ENCODE data around the gene PWP1.

Gene PWP1

GRCh38 chr12:107655281-107656065, 30.1 kb upstream of the PWP1 start:
- Histone ChIP-seq H3K27ac (ENCODE audit: low read depth, low read length) (no peak overlapping the region), H3K4me1 (ENCODE audit: control insufficient read depth, insufficient read depth, low read length) (peaks cover 19% of the 10 kb centered on the region), H3K9me3 (ENCODE audit: control insufficient read depth, insufficient read depth, low read depth, low read length) (no peaks in the 10 kb centered on the region), H3K4me3 (ENCODE audit: low read depth, low read length) (no peak overlapping the region), H3K27me3 (ENCODE audit: control insufficient read depth, insufficient read depth, low read length) (no peaks in the 10 kb centered on the region), H3K36me3 (ENCODE audit: control insufficient read depth, insufficient read depth, low read length) (no peaks in the 10 kb centered on the region), H3K9ac (ENCODE audit: low read length) (no peak overlapping the region)

- Histone ChIP-seq H3K4me1 (ENCODE audit: control insufficient read depth, insufficient read depth, low read length) (peaks cover 27% of the 10 kb centered on the region), H3K36me3 (ENCODE audit: control insufficient read depth, insufficient read depth, low read length) (no peaks in the 10 kb centered on the region), H3K27me3 (ENCODE audit: control insufficient read depth, insufficient read depth, low read length) (no peaks in the 10 kb centered on the region), H3K27ac (ENCODE audit: low read depth, low read length) (no peak overlapping the region), H3K4me3 (ENCODE audit: low read depth, low read length) (no peak overlapping the region), H3K9ac (ENCODE audit: low read length) (no peak overlapping the region), H3K9me3 (ENCODE audit: control insufficient read depth, insufficient read depth, low read depth, low read length) (no peaks in the 10 kb centered on the region)
Measured at GRCh38 chr12:107656302-107656701, 29.3 kb upstream of the PWP1 start.

- peaks cover 20% of the 10 kb centered on the region for H3K4me1 ChIP-seq (ENCODE audit: control insufficient read depth, insufficient read depth, low read length)
- no peaks in the 10 kb centered on the region for H3K27me3 ChIP-seq (ENCODE audit: control insufficient read depth, insufficient read depth, low read length)
- no peak overlapping the region for H3K27ac ChIP-seq (ENCODE audit: low read depth, low read length)
- H3K36me3 ChIP-seq (ENCODE audit: control insufficient read depth, insufficient read depth, low read length): no peaks in the 10 kb centered on the region
- H3K4me3 ChIP-seq (ENCODE audit: low read depth, low read length): no peak overlapping the region
- H3K9ac ChIP-seq (ENCODE audit: low read length): no peak overlapping the region
- H3K9me3 ChIP-seq (ENCODE audit: control insufficient read depth, insufficient read depth, low read depth, low read length): no peaks in the 10 kb centered on the region
Measured at GRCh38 chr12:107657133-107657532, 28.5 kb upstream of the PWP1 start.

- peaks cover 16% of the 10 kb centered on the region for H3K4me1 ChIP-seq (ENCODE audit: control insufficient read depth, insufficient read depth, low read length)
- H3K36me3 ChIP-seq (ENCODE audit: control insufficient read depth, insufficient read depth, low read length): no peaks in the 10 kb centered on the region
- no peak overlapping the region for H3K9ac ChIP-seq (ENCODE audit: low read length)
- H3K9me3 ChIP-seq (ENCODE audit: control insufficient read depth, insufficient read depth, low read depth, low read length): no peaks in the 10 kb centered on the region
- no peak overlapping the region for H3K4me3 ChIP-seq (ENCODE audit: low read depth, low read length)
- H3K27ac ChIP-seq (ENCODE audit: low read depth, low read length): no peak overlapping the region
- H3K27me3 ChIP-seq (ENCODE audit: control insufficient read depth, insufficient read depth, low read length): no peaks in the 10 kb centered on the region
Measured at GRCh38 chr12:107657621-107658020, 28.0 kb upstream of the PWP1 start.

GRCh38 chr12:107660235-107660634, 25.4 kb upstream of the PWP1 start:
- peaks cover 26% of the 10 kb centered on the region for H3K4me1 ChIP-seq (ENCODE audit: control insufficient read depth, insufficient read depth, low read length)
- no peak overlapping the region for H3K27ac ChIP-seq (ENCODE audit: low read depth, low read length)
- no peak overlapping the region for H3K9ac ChIP-seq (ENCODE audit: low read length)
- no peaks in the 10 kb centered on the region for H3K27me3 ChIP-seq (ENCODE audit: control insufficient read depth, insufficient read depth, low read length)
- no peak overlapping the region for H3K4me3 ChIP-seq (ENCODE audit: low read depth, low read length)
- no peaks in the 10 kb centered on the region for H3K9me3 ChIP-seq (ENCODE audit: control insufficient read depth, insufficient read depth, low read depth, low read length)
- no peaks in the 10 kb centered on the region for H3K36me3 ChIP-seq (ENCODE audit: control insufficient read depth, insufficient read depth, low read length)

GRCh38 chr12:107660861-107661415, 24.7 kb upstream of the PWP1 start:
- H3K27me3 ChIP-seq (ENCODE audit: control insufficient read depth, insufficient read depth, low read length): no peaks in the 10 kb centered on the region
- H3K4me1 ChIP-seq (ENCODE audit: control insufficient read depth, insufficient read depth, low read length): peaks cover 32% of the 10 kb centered on the region
- no peaks in the 10 kb centered on the region for H3K36me3 ChIP-seq (ENCODE audit: control insufficient read depth, insufficient read depth, low read length)
- no peaks in the 10 kb centered on the region for H3K9me3 ChIP-seq (ENCODE audit: control insufficient read depth, insufficient read depth, low read depth, low read length)
- no peak overlapping the region for H3K27ac ChIP-seq (ENCODE audit: low read depth, low read length)
- 0 out of 2 replicates have a peak overlapping the region, but pooled peaks have one; percentile 12 for H3K4me3 ChIP-seq (ENCODE audit: low read depth, low read length)
- no peak overlapping the region for H3K9ac ChIP-seq (ENCODE audit: low read length)

GRCh38 chr12:107661830-107662229, 23.8 kb upstream of the PWP1 start:
- H3K27ac ChIP-seq (ENCODE audit: low read depth, low read length): no peak overlapping the region
- no peaks in the 10 kb centered on the region for H3K27me3 ChIP-seq (ENCODE audit: control insufficient read depth, insufficient read depth, low read length)

GRCh38 chr12:107662484-107662883, 23.1 kb upstream of the PWP1 start:
- Histone ChIP-seq H3K4me1 (ENCODE audit: control insufficient read depth, insufficient read depth, low read length) (peaks cover 32% of the 10 kb centered on the region), H3K9ac (ENCODE audit: low read length) (no peak overlapping the region), H3K27ac (ENCODE audit: low read depth, low read length) (no peak overlapping the region), H3K4me3 (ENCODE audit: low read depth, low read length) (no peak overlapping the region), H3K27me3 (ENCODE audit: control insufficient read depth, insufficient read depth, low read length) (no peaks in the 10 kb centered on the region), H3K9me3 (ENCODE audit: control insufficient read depth, insufficient read depth, low read depth, low read length) (no peaks in the 10 kb centered on the region), H3K36me3 (ENCODE audit: control insufficient read depth, insufficient read depth, low read length) (no peaks in the 10 kb centered on the region)

More at GRCh38 chr12:107661830-107662229, 23.8 kb upstream of the PWP1 start:
- H3K4me1 ChIP-seq (ENCODE audit: control insufficient read depth, insufficient read depth, low read length): peaks cover 32% of the 10 kb centered on the region
- no peak overlapping the region for H3K4me3 ChIP-seq (ENCODE audit: low read depth, low read length)
- H3K9ac ChIP-seq (ENCODE audit: low read length): no peak overlapping the region
- no peaks in the 10 kb centered on the region for H3K9me3 ChIP-seq (ENCODE audit: control insufficient read depth, insufficient read depth, low read depth, low read length)
- H3K36me3 ChIP-seq (ENCODE audit: control insufficient read depth, insufficient read depth, low read length): no peaks in the 10 kb centered on the region

- Histone ChIP-seq H3K4me3 (ENCODE audit: low read depth, low read length) (no peak overlapping the region), H3K27ac (ENCODE audit: low read depth, low read length) (no peak overlapping the region), H3K27me3 (ENCODE audit: control insufficient read depth, insufficient read depth, low read length) (no peaks in the 10 kb centered on the region), H3K9me3 (ENCODE audit: control insufficient read depth, insufficient read depth, low read depth, low read length) (no peaks in the 10 kb centered on the region), H3K9ac (ENCODE audit: low read length) (no peak overlapping the region), H3K36me3 (ENCODE audit: control insufficient read depth, insufficient read depth, low read length) (no peaks in the 10 kb centered on the region), H3K4me1 (ENCODE audit: control insufficient read depth, insufficient read depth, low read length) (peaks cover 32% of the 10 kb centered on the region)
Measured at GRCh38 chr12:107663277-107663676, 22.3 kb upstream of the PWP1 start.

GRCh38 chr12:107666009-107666408, 19.6 kb upstream of the PWP1 start:
- H3K4me1 ChIP-seq (ENCODE audit: control insufficient read depth, insufficient read depth, low read length): peaks cover 28% of the 10 kb centered on the region
- H3K27me3 ChIP-seq (ENCODE audit: control insufficient read depth, insufficient read depth, low read length): no peaks in the 10 kb centered on the region
- H3K9ac ChIP-seq (ENCODE audit: low read length): no peak overlapping the region
- no peaks in the 10 kb centered on the region for H3K9me3 ChIP-seq (ENCODE audit: control insufficient read depth, insufficient read depth, low read depth, low read length)
- no peaks in the 10 kb centered on the region for H3K36me3 ChIP-seq (ENCODE audit: control insufficient read depth, insufficient read depth, low read length)
- no peak overlapping the region for H3K4me3 ChIP-seq (ENCODE audit: low read depth, low read length)
- H3K27ac ChIP-seq (ENCODE audit: low read depth, low read length): no peak overlapping the region

GRCh38 chr12:107667464-107667863, 18.1 kb upstream of the PWP1 start:
- Histone ChIP-seq H3K27me3 (ENCODE audit: control insufficient read depth, insufficient read depth, low read length) (no peaks in the 10 kb centered on the region), H3K4me3 (ENCODE audit: low read depth, low read length) (no peak overlapping the region), H3K9ac (ENCODE audit: low read length) (no peak overlapping the region), H3K9me3 (ENCODE audit: control insufficient read depth, insufficient read depth, low read depth, low read length) (no peaks in the 10 kb centered on the region), H3K27ac (ENCODE audit: low read depth, low read length) (no peak overlapping the region), H3K4me1 (ENCODE audit: control insufficient read depth, insufficient read depth, low read length) (peaks cover 27% of the 10 kb centered on the region), H3K36me3 (ENCODE audit: control insufficient read depth, insufficient read depth, low read length) (no peaks in the 10 kb centered on the region)

All from HUES6 (cell line).